CD4-positive, alpha-beta T cell treated with Interleukin-10 for 1 hour (primary cell): ENCODE data around the gene RILPL2.
"Not testable (repeated sequence)": the region's sequence is repeated elsewhere in the genome, so short reads cannot be mapped to it uniquely, and the experiment has no call there.

ENCODE experiments used
- DNase-seq: peaks from one replicate; pipeline ENCODE4 v3.0.0-alpha.2; 2020

RILPL2 gene, protein sequence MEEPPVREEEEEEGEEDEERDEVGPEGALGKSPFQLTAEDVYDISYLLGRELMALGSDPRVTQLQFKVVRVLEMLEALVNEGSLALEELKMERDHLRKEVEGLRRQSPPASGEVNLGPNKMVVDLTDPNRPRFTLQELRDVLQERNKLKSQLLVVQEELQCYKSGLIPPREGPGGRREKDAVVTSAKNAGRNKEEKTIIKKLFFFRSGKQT

DNA sequence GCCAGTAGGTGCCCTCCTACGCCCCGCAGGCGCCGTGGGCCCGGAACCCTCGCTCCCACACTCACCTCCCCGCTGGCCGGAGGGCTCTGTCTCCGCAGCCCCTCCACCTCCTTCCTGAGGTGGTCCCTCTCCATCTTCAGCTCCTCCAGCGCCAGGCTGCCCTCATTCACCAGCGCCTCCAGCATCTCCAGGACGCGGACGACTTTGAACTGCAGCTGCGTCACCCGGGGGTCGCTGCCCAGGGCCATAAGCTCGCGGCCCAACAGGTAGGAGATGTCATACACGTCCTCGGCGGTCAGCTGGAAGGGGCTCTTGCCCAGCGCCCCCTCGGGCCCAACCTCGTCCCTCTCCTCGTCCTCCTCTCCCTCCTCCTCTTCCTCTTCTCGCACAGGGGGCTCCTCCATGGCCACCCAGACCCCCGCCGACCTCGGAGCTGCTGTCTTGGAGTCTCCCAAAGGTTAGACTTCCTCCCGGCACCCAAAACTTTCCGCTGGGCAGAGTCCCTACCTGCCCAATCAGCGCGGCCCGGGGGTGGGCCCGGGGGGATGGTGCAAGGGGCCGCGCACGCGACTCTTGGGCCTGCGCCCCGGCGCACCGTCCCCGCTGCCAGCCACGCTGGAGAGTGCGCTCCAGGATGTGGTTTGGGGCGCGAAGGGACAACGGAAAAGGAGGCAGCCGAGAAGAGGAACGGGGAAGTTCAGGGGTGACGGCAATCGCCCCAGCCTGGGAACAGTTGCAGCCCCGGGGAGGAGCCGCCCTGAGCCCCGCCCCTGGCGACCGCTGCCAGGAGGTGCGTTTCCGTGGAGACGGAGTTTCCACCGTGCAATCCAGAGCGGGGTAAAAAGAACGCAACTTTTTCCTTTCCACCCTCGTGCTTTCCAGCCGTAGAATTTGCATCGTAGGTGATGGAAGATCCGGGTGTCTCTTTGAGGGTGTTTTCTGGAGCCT lies at the start of gene RILPL2:
Gene RILPL2, minus strand, starts transcription at position 668 of the 948 bp plus-strand sequence. Its CDS starts 264 bp downstream, at position 404.
- DNase-seq = peak; percentile 94

DNA sequence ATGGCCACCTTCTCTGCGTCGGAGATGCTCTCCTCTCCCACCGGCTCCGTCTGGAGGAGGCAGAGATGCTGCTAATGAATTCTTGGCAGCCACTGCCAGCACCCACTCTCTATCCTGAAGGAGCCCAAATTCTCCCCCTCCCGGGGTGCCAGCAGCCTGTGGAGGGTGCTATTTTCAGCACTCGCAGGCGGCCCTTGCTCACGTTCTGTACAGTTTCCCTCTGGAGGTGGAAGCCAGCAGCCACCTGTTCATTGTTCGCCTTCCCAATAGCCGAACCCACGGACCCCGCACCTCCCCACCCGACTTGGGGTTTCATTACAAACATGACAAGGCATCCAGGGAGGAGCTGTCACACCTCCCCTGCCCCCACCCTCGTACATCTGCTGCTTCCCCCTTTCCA lies 49.3 kb upstream of the RILPL2 start:
- no peak for DNase-seq

- DNase-seq = no peak
Observed at GRCh38 chr12:123483602-123484248, 47.2 kb upstream of the RILPL2 start.

DNA sequence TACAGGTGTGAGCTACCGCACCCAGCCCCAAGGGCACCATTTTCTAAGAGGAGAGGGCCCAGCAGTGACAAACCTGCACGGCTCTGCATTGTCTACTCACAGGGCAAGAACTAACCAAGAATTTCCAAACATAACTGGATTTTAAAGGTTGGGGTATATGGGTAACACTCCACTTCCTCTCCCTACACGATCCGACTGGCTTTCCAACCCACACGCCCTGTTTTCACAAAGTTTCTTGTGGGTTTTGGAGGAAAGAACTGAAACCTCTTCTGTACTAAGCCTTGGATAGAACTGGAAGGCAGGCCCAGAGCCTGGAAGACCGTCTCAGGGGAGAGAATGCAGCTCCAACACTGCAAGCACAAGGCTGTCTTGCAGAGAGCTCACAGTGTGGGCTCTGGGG lies 46.4 kb upstream of the RILPL2 start:
- DNase-seq = no peak

DNA sequence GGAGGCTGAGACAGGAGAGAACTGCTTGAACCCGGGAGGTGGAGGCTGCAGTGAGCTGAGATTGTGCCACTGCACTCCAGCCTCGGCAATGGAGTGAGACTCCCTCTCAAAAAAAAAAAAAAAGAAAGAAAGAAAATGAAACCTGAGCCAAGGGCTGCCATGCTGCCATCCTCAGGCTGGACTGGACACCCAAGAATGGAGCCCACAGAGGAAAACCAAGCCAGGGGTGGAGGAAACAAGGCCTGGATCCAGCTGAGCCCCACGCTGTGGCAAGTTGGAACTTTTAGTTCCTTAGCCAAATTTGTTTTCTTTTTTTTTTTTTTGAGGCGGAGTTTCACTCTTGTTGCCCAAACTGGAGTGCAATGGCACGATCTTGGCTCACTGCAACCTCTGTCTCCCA lies 44.8 kb upstream of the RILPL2 start:
- not testable (repeated sequence) for DNase-seq

GRCh38 chr12:123479442-123480180 lies 43.1 kb upstream of the RILPL2 start:
- DNase-seq = no peak

GRCh38 chr12:123478762-123479161 lies 42.3 kb upstream of the RILPL2 start:
- DNase-seq = no peak

- no peak for DNase-seq
Observed at GRCh38 chr12:123478069-123478468, 41.6 kb upstream of the RILPL2 start.

DNA sequence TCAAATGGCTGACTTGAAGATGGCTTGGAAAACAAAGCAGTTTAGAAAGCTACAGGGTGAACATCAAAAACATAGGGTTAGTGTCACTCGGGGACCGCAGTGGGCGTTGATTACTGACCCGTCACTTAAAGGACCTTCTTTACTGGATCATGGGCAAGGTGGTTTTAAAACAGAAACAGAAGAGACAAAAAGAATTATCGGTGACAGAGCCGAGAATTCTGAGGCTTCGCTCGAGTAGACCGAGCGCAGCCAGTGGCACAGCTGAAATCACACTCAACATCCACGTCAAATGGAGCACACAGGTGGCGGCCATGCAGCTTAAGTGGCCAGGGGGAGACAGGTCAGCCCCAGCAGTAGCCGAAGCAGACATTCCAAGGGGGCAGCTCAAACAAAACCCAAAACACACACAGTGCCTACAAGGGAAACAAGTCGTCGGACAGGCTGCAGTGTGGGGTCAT lies 38.8 kb upstream of the RILPL2 start:
- DNase-seq = no peak

DNA sequence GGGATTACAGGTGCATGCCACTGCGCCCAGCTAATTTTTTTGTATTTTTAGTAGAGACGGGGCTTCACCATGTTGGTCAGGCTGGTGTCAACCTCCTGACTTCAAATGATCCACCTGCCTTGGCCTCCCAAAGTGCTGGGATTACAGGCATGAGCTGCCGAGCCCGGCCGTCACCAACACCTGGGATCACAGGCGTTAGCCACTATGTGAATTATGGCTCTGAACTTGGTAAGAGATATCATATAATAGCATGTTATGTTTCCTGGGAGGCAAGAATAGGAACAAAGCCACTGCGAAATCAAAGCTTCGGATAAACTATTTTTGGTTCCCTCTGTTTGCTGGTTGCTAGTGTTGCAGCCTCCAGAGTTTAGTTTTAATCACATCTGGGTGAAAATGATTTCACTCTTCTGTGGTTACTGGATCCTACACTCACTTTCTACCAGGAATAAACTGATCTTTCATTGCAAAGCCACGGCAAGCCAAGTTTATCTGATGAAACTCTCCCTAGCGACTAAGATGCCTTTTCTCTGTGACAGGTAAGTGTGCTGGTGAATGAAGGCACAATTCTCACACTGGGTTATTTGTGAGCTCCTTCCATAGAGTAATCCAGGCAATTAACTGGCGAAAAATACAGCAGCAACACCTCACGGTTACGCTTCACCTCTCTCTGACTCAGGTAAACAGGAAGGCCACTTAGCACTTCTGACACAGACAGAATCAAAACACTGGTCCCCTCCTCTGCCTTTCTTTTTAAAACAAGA lies 38.2 kb upstream of the RILPL2 start:
- DNase-seq = peak; percentile 39

DNA sequence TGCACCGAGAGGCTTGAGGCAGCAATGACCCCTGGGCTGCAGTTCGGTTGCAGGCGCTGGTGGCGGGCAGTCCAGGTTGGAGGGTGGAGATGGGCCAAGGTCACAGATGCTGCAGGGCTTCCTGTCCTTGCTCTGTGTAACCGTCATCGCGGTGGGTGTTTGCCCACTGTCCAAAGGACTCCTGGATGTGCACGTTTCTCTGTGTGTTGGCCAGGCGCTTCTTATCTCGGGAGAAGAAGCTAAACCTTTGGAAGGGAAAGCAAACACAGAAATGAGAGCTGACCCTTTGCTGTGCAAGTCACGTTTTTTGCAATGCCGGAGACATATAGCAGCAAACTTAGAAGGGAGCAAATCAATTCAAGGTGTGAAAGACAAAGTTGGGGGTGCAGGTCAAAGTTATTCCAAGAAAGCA lies 36.0 kb upstream of the RILPL2 start:
- no peak for DNase-seq

- DNase-seq = no peak
Observed at GRCh38 chr12:123471374-123472068, 35.0 kb upstream of the RILPL2 start.

GRCh38 chr12:123469978-123470377 lies 33.5 kb upstream of the RILPL2 start:
- DNase-seq = no peak

GRCh38 chr12:123468786-123469185 lies 32.3 kb upstream of the RILPL2 start:
- peak; percentile 55 for DNase-seq

- DNase-seq = no peak
Observed at GRCh38 chr12:123465084-123465483, 28.6 kb upstream of the RILPL2 start.

DNA sequence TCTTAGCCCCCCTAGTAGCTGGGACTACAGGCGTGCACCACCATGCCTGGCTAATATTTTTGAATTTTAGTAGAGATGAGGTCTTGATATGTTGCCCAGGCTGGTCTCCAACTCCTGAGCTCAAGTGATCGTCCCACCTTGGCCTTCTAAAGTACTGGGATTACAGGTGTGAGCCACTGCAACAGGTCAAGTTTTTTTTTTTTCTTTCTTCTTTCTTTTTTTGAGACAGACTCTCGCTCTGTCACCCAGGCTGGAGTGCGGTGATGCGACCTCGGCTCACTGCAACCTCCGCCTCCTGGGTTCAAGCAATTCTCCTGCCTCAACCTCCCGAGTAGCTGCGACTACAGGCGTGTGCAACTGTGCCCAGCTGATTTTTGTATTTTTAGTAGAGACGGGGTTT lies 26.7 kb upstream of the RILPL2 start:
- not testable (repeated sequence) for DNase-seq

DNA sequence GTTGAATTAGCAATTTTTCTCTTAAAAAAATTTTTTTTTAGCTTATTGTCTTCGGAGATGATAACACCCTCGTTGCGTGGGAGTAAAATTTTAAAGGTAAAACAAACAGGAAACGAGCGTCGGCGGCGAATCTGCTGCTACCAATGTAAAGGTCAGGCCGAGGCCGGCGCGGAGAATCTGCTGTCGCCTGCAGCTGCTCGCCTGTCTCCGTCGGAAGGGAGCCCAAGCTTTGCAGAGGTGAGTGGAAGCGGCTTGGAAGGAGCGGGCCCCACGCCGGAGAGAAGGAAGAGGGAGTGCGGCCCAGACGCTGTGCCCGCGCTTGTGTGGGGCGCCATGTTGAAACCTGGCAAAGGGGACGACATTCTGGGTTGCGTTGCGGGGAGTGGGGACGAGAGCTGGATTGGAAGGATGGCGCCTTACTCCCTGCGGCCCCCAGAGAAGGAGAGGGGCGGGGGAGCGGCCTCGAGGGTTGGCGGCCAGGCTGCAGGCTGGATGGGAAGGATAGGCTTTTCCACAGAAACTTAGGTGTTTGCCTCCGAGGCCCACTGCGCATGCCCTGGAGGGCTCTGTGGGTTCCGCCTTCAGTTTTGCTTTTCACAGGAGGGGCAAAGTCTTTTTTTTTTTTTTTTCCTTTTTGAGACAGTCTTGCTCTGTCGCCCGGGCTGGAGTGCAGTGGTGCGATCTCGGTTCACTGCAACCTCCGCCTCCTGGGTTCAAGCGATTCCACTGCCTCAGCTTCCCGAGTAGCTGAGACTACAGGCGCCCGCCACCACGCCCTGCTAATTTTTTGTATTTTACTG lies 21.7 kb upstream of the RILPL2 start, which contains the start of gene SNRNP35:
Gene SNRNP35, plus strand, starts transcription at position 160 of the 800 bp plus-strand sequence. CDS start 7,402 bp downstream, outside the sequence.
- DNase-seq = peak; percentile 89

DNA sequence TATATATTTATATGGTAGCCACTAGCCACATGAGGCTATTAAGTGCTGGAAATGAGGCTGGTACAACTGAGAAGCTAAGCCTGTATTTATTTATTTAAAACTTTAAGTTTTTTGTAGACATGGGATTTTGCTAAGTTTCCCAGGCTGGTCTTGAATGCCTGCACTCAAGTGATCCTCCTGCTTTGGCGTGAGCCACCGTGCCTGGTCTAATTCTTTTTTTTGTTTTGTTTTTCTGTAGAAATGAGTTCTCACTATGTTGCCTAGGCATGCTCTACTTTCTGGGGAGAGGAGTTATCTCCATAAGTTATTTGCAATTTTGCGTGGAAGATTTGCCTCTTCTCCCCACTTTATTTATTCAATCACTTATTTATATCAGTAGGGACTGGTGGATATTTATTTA lies 16.7 kb upstream of the RILPL2 start:
- DNase-seq = no peak

- DNase-seq = not testable (repeated sequence)
Observed at GRCh38 chr12:123452276-123452550, 15.7 kb upstream of the RILPL2 start.

GRCh38 chr12:123450636-123451035 lies 14.2 kb upstream of the RILPL2 start:
- DNase-seq = no peak

DNA sequence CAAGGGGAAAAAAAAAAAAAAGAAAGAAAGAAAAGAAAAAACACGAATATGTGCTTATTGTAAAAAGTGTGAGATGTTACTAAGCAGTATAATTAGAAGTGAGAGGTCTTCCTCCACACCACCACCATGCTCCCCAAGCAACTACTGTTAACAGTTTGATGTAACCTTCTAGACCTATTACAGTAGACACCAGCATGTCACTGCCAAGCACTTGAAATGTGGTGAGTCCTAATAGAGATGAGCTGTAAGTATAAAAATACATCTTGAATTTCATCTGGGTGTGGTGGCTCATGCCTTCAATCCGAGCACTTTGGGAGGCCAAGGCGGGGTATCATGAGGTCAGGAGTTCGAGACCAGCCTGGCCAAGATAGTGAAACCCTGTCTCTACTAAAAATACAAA lies 13.4 kb upstream of the RILPL2 start:
- no peak for DNase-seq
